ENCODE measurements around the gene EDNRA. TPM values are rescaled to one million over a fixed set of nuclear protein-coding genes. Genes with fewer than 3 reads are reported as not detected.

The EDNRA gene
- total RNA-seq, 6 donors from 2014 or later: 7.3 to 32.2 (median 10.2) TPM

DNA sequence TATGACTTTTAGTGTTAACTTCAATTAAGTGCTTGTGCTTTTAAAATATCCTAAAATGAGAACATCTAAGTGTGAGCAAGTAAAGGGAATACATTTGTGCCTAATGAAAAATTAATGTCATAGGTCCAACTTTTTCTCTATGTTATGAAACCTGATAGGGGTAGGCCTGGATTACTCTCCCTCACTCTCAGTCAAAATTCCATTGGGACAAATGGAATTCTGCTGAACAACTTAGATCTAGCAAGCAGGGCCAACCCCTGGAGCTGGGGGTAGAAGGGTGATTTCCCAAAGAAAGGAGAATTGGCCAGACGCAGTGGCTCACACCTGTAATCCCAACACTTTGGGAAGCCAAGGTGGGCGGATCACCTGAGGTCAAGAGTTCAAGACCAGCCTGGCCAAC lies 67.4 kb downstream of the EDNRA start:
- DNase-seq (no peak), ATAC-seq (ENCODE audit: low FRiP score in 2 of 2) (no peak)
- Histone ChIP-seq H3K4me3 (no peak overlapping the region), H3K27me3 (no peaks in the 10 kb centered on the region), H3K4me1 (no peaks in the 10 kb centered on the region), H3K27ac (no peak overlapping the region), H3K9me3 (no peaks in the 10 kb centered on the region), H3K36me3 (no peaks in the 10 kb centered on the region)
- no peak for TF ChIP-seq CTCF (IDR thresholded peaks at IDR 0.05)
- 58 to 92% methylated on average over 2 of the region's 2 CpGs for WGBS, 2 donors

GRCh38 chr4:147550626-147551246 lies 69.8 kb downstream of the EDNRA start:
- TF ChIP-seq CTCF (IDR thresholded peaks at IDR 0.05) (no peak), POLR2AphosphoS5 (IDR thresholded peaks at IDR 0.05) (peak in 1 of 2 donors; percentile 20)
- ATAC-seq (ENCODE audit: low FRiP score in 2 of 2) (no peak), DNase-seq (no peak)

GRCh38 chr4:147560625-147561024 lies 79.7 kb downstream of the EDNRA start:
- Histone ChIP-seq H3K4me1 (no peaks in the 10 kb centered on the region), H3K9me3 (no peaks in the 10 kb centered on the region), H3K36me3 (no peaks in the 10 kb centered on the region), H3K27me3 (no peaks in the 10 kb centered on the region), H3K4me3 (no peak overlapping the region), H3K27ac (no peak overlapping the region)
- WGBS, 2 donors: 82 to 87% methylated on average over 4 of the region's 4 CpGs
- TF ChIP-seq CTCF (IDR thresholded peaks at IDR 0.05): no peak
- TF ChIP-seq EP300 (IDR thresholded peaks at IDR 0.05): no peak
- no peak for TF ChIP-seq POLR2A (IDR thresholded peaks at IDR 0.05)
- TF ChIP-seq POLR2AphosphoS5 (IDR thresholded peaks at IDR 0.05): no peak
- ATAC-seq (ENCODE audit: low FRiP score in 2 of 2): no peak
- no peak for DNase-seq

More at GRCh38 chr4:147550626-147551246, 69.8 kb downstream of the EDNRA start:
- H3K9me3 ChIP-seq: no peaks in the 10 kb centered on the region
- H3K36me3 ChIP-seq: no peaks in the 10 kb centered on the region
- H3K27me3 ChIP-seq: no peaks in the 10 kb centered on the region
- no peaks in the 10 kb centered on the region for H3K4me1 ChIP-seq
- H3K4me3 ChIP-seq: peak overlapping the region in 1 of 4 donors; percentile 15
- no peak overlapping the region for H3K27ac ChIP-seq
- 33 to 49% methylated on average over 8 of the region's 8 CpGs for WGBS, 2 donors

DNA sequence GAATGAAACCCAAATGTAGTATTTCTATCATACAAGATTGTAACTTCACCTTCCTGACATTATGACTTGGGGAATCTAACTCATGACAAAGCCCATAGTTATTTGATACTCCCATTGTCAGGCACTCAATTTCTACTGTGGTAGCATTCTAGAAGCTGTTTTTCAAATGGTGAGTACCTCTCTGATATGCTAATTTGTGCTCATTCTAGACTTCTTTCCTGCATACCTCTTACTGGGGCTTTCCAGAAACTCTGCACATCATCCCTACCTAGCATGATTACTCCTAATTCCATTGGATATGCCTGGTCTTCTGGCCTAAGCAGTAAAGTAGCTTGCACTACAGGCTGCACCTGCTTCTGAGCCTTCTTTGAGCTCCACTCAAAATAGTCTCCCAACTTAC lies 85.9 kb downstream of the EDNRA start:
- H3K27me3 ChIP-seq: no peaks in the 10 kb centered on the region
- H3K9me3 ChIP-seq: no peaks in the 10 kb centered on the region
- DNase-seq (no peak), ATAC-seq (ENCODE audit: low FRiP score in 2 of 2) (no peak)
- TF ChIP-seq CTCF (IDR thresholded peaks at IDR 0.05) (no peak), EP300 (IDR thresholded peaks at IDR 0.05) (no peak), POLR2AphosphoS5 (IDR thresholded peaks at IDR 0.05) (no peak), POLR2A (IDR thresholded peaks at IDR 0.05) (no peak)
- H3K4me3 ChIP-seq: no peak overlapping the region
- no peaks in the 10 kb centered on the region for H3K4me1 ChIP-seq
- H3K27ac ChIP-seq: no peak overlapping the region
- no peaks in the 10 kb centered on the region for H3K36me3 ChIP-seq

DNA sequence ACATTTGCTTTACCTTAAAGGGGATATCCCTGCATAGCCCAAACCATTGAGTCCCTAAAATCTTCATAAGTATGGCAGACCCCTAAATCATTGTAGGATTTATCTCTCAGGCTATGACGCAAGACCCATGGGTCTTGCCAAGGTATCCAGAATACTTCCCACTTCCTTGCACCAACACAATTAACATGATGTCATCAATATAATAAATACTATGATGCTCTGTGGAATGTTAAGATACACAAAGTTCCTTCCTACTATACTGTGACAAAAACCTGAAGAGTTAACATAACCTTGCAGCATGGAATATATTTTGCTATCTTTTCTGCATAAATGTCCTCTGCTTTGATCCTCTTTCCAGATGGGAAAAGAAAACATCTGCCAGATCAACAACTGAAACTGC lies 86.4 kb downstream of the EDNRA start:
- no peak overlapping the region for H3K4me3 ChIP-seq
- no peak overlapping the region for H3K27ac ChIP-seq
- H3K9me3 ChIP-seq: no peaks in the 10 kb centered on the region
- DNase-seq: no peak
- H3K4me1 ChIP-seq: no peaks in the 10 kb centered on the region
- H3K27me3 ChIP-seq: no peaks in the 10 kb centered on the region
- TF ChIP-seq EP300 (IDR thresholded peaks at IDR 0.05) (no peak), POLR2AphosphoS5 (IDR thresholded peaks at IDR 0.05) (no peak), CTCF (IDR thresholded peaks at IDR 0.05) (no peak), POLR2A (IDR thresholded peaks at IDR 0.05) (no peak)
- WGBS, 2 donors: 62 to 93% methylated on average over 1 of the region's 1 CpG
- H3K36me3 ChIP-seq: no peaks in the 10 kb centered on the region
- no peak for ATAC-seq (ENCODE audit: low FRiP score in 2 of 2)
